Calu3 (cell line): ENCODE data around the gene RERE. TPM values are rescaled to one million over a fixed set of nuclear protein-coding genes. Genes with fewer than 3 reads are reported as not detected.

Experiments
- BruUV-seq: library from RNA; stranded (reverse); fragments of 400-500 nt; replicated peaks from 2 replicates; lab custom pipeline; 2021; lab: Mats Ljungman, UMichigan
- CTCF ChIA-PET: fragments of 300-600 bp; sonication (Branson Sonifier 250); formaldehyde crosslinking; loops from one replicate; lab custom pipeline; 2022; ENCODE audit warnings: antibody characterized with exemption; lab: Charles Lee
- DNase-seq: peaks from one replicate; pipeline ENCODE4 v3.0.0; 2022
- H3K27ac Mint-ChIP-seq: one replicate; pipeline ENCODE4 v1.8.0; 2022; ENCODE audit warnings: mixed read lengths; ENCODE audit not compliant: unreplicated experiment
- H3K27me3 Mint-ChIP-seq: one replicate; pipeline ENCODE4 v1.8.0; 2022; ENCODE audit warnings: mixed read lengths; ENCODE audit not compliant: unreplicated experiment
- H3K36me3 Mint-ChIP-seq: one replicate; pipeline ENCODE4 v1.8.0; 2022; ENCODE audit warnings: mild to moderate bottlenecking, moderate library complexity, mixed read lengths; ENCODE audit not compliant: insufficient read depth, unreplicated experiment
- H3K4me1 Mint-ChIP-seq: one replicate; pipeline ENCODE4 v1.8.0; 2022; ENCODE audit warnings: mild to moderate bottlenecking, low read depth, mixed read lengths; ENCODE audit not compliant: unreplicated experiment
- H3K4me3 Mint-ChIP-seq: one replicate; pipeline ENCODE4 v1.8.0; 2022; ENCODE audit warnings: mild to moderate bottlenecking, low read depth, moderate library complexity, mixed read lengths; ENCODE audit not compliant: unreplicated experiment
- H3K9me3 Mint-ChIP-seq: one replicate; pipeline ENCODE4 v1.8.0; 2022; ENCODE audit warnings: low read depth, mixed read lengths; ENCODE audit not compliant: unreplicated experiment
- CTCF ChIP-seq: fragments of 200-600 bp; IDR thresholded peaks from one replicate; pipeline ENCODE4 v1.8.0; 2022; ENCODE audit warnings: antibody characterized with exemption; ENCODE audit not compliant: unreplicated experiment
- intact Hi-C: fragments of 100-400 bp; cut with micrococcal nuclease; formaldehyde crosslinking; loops from one replicate; pipeline ENCODE4 v1.10.0; 2022; ENCODE audit not compliant: unreplicated experiment
- total RNA-seq: library from RNA; stranded (reverse); gene quantifications from 2 replicates; pipeline ENCODE4 v1.2.3, GENCODE V29; 2022

The RERE gene
- total RNA-seq, 1 experiment from 2014 or later = 45.9 TPM

GRCh38 chr1:8423692-8424538, 393.5 kb downstream of the RERE start:
- no peak for TF ChIP-seq CTCF
- Mint-ChIP-seq H3K4me3 (no peak overlapping the region), H3K9me3 (no peaks in the 10 kb centered on the region), H3K4me1 (peaks cover 15% of the 10 kb centered on the region), H3K27ac (peak overlapping the region; percentile 79), H3K27me3 (no peaks in the 10 kb centered on the region), H3K36me3 (peaks cover 10% of the 10 kb centered on the region)
- BruUV-seq = no TSS peak
- intact Hi-C loops = loop anchor here (5.0 kb wide), 1 partner anchor 278 kb away; no protein-coding TSS in a partner anchor
- peak; percentile 36 for DNase-seq
- CTCF ChIA-PET = interaction anchor here (0.8 kb wide), 1 partner anchor 20 kb away, joined by 3 read pairs; no protein-coding TSS in a partner anchor

DNA sequence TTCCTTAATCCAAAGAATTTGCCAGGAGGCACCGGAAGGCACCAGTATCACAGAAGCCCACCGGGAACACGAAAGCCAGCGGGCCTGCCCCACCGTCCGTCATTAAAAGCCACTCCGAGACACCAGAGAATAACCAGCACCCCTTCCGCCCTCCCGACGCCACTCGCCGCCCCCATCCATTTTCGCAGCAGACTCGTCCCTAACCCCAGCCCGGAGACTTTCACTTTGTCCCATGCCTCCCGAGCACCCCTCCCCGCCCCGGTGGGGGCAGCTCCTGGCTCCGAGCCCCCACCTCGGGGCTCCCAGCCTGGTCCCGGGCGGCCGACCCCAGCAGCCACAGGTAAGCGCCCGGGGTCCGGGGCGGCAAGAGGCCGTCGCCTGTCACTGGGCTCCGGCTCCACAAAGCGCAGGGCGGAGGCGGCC, 394.2 kb downstream of the RERE start:
- Mint-ChIP-seq H3K36me3 (peaks cover 10% of the 10 kb centered on the region), H3K27ac (no peak overlapping the region), H3K27me3 (no peaks in the 10 kb centered on the region), H3K4me1 (peaks cover 18% of the 10 kb centered on the region), H3K4me3 (no peak overlapping the region), H3K9me3 (no peaks in the 10 kb centered on the region)
- no peak for DNase-seq
- no TSS peak for BruUV-seq
- intact Hi-C loops = loop anchor here (5.0 kb wide), 1 partner anchor 279 kb away; no protein-coding TSS in a partner anchor
- no peak for TF ChIP-seq CTCF
- CTCF ChIA-PET = no interaction called here

DNA sequence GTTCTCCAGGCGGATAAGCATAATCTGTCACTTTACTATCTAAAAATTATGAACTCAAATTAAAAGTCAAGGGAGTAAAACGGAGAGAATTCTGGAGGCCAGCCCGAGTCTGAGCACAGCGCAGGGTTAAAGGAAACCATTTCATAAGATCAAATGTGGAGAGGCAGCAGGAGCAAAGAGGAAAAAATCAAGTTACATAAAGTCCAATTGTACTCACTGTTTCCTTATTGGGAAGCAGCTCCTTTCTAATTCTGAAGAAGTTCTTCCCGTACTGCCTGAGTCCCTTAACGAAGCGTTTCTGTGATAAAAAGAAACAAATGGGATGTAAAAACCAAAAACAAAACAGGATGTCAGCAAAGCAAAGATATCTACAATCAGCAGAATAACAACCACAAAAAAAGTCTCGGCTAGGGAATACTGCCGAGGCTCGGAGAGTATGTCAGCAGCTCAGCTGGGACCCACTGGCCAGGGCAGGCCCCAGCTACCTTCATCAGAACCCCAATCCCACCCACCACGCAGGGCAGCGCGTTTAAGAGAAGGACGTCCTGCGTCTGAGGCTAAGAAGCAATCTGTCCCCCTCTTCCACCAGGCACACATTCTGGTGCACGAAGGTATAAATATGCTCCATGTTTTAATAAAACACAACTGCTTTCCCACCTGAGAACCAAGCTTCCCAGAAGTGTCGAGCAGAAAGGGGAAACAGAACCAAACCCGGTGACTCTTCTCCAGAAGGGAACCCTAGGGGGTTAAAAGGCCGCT, 394.8 kb downstream of the RERE start:
- no peak for TF ChIP-seq CTCF
- BruUV-seq = no TSS peak
- CTCF ChIA-PET = interaction anchor here (0.9 kb wide), 1 partner anchor 317 kb away, joined by 3 read pairs; no protein-coding TSS in a partner anchor
- no peak for DNase-seq
- H3K27me3 Mint-ChIP-seq = no peaks in the 10 kb centered on the region
- H3K4me3 Mint-ChIP-seq = no peak overlapping the region
- H3K36me3 Mint-ChIP-seq = peaks cover 12% of the 10 kb centered on the region
- H3K9me3 Mint-ChIP-seq = no peaks in the 10 kb centered on the region
- intact Hi-C loops = loop anchor here (5.0 kb wide), 1 partner anchor 280 kb away; no protein-coding TSS in a partner anchor
- H3K4me1 Mint-ChIP-seq = peaks cover 24% of the 10 kb centered on the region
- no peak overlapping the region for H3K27ac Mint-ChIP-seq

GRCh38 chr1:8421721-8422120, 395.7 kb downstream of the RERE start:
- Mint-ChIP-seq H3K4me1 (peaks cover 34% of the 10 kb centered on the region), H3K4me3 (no peak overlapping the region), H3K27me3 (no peaks in the 10 kb centered on the region), H3K36me3 (peaks cover 14% of the 10 kb centered on the region), H3K27ac (no peak overlapping the region), H3K9me3 (no peaks in the 10 kb centered on the region)
- BruUV-seq = no TSS peak
- no peak for TF ChIP-seq CTCF
- DNase-seq = no peak
- intact Hi-C loops = loop anchor here (5.0 kb wide), 1 partner anchor 281 kb away; no protein-coding TSS in a partner anchor
- CTCF ChIA-PET = interaction anchor here (0.5 kb wide), 1 partner anchor 321 kb away, joined by 3 read pairs; no protein-coding TSS in a partner anchor
